Activated naive CD4-positive, alpha-beta T cell treated with anti-CD3 and anti-CD28 coated beads, Interleukin-2, amount 10 ng/mL, durations not matched to agents 7 days and 5 days (primary cell): ENCODE measurements around the gene ERFL.
"Not testable (repeated sequence)": the region's sequence is repeated elsewhere in the genome, so short reads cannot be mapped to it uniquely, and the experiment has no call there.

Experiments
- CTCF ChIA-PET: fragments of 350-600 bp; sonication (Branson Sonifier 250); formaldehyde crosslinking; loops from one replicate; lab custom pipeline; 2021; ENCODE audit warnings: antibody characterized with exemption; lab: Charles Lee
- DNase-seq: peaks from one replicate; pipeline ENCODE4 v3.0.0-alpha.2; 2020
- H3K27ac Mint-ChIP-seq: one replicate; pipeline ENCODE4 v1.8.0; 2021; ENCODE audit warnings: mild to moderate bottlenecking, moderate library complexity, mixed read lengths
- H3K27me3 Mint-ChIP-seq: one replicate; pipeline ENCODE4 v1.8.0; 2021; ENCODE audit warnings: mild to moderate bottlenecking, mixed read lengths
- H3K36me3 Mint-ChIP-seq: one replicate; pipeline ENCODE4 v1.8.0; 2021; ENCODE audit warnings: mixed read lengths
- H3K4me1 Mint-ChIP-seq: one replicate; pipeline ENCODE4 v1.8.0; 2021; ENCODE audit warnings: mixed read lengths
- H3K4me3 Mint-ChIP-seq: one replicate; pipeline ENCODE4 v1.8.0; 2021; ENCODE audit warnings: mild to moderate bottlenecking, moderate library complexity, mixed read lengths
- H3K9me3 Mint-ChIP-seq: one replicate; pipeline ENCODE4 v1.8.0; 2021; ENCODE audit warnings: mixed read lengths

The ERFL gene

DNA sequence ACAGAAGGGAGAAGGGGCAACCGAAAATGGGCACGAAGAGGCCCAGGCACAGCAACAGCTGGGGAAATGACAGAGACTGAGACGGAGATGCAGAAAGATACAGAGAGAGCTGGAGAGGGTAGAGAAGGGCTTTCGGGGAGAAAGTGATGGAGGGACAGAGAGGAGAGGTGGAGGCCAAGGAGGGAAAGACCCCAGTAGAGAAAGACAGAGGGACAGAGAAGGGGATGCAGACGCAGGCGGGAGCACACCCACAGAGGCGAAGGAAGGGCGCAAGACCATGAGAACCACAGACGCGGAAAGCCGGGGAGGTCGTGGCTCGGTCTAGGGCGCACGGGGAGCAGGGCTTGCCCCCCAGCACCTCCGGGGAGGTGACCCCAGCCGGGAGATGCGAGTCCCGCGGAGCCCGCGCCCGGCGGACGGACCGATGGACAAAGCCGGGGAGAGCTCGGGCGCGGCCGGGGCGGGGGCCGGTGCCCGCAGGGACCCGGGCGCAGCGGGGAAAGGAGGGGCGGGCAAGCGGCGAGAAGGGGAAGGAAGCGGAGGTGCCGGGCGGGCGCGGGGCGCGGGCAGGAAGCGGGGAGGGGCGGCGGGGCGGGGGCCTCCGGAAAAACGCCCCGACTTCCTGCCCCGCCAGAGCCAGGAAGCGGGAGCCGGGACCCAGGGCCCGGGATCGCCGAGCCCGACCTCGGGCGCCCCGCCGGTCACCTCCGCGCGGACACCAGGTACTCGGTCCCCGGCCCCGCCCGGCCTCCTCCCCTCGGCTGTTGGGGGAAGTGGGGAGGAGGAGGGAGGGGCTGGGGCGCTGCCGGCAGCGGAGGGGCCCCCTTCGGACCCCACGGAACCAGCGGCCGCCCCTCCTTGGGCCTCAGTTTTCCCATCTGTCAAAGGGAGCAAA lies 45.4 kb downstream of the ERFL start, which contains the start of gene ARHGEF1:
Gene ARHGEF1 (plus strand): TSS at position 617 of the 895 bp plus-strand sequence. CDS start 4,899 bp downstream, outside the sequence.
- Mint-ChIP-seq H3K4me1 (peaks cover 62% of the 10 kb centered on the region), H3K36me3 (peaks cover 45% of the 10 kb centered on the region), H3K4me3 (peak within 1 kb of the TSS; percentile 98), H3K27me3 (no peaks in the 10 kb centered on the region), H3K27ac (peak within 1 kb of the TSS; percentile 98), H3K9me3 (no peaks in the 10 kb centered on the region)
- CTCF ChIA-PET: interaction anchor here (0.7 kb wide), 1 partner anchor 8 kb away, joined by 3 read pairs; no protein-coding TSS in a partner anchor
- peak; percentile 84 for DNase-seq

DNA sequence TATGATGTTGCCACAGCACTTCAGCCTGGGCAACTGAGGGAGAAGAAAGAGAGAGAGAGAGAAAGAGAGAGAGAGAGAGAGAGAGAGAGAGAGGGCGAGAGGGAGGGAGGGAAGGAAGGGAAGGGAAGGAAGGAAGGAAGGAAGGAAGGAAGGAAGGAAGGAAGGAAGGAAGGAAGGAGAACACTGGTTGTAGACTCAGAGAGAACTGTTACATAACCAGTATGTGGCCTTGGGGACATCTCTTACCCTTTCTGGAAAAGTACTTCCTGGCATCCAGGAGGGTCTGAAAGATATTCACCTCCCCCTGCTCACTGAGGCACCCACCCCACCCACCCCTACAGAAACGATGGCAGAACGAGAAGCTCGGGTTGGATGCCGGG lies 47.9 kb downstream of the ERFL start:
- Mint-ChIP-seq H3K27me3 (no peaks in the 10 kb centered on the region), H3K27ac (no peak overlapping the region), H3K4me3 (no peak overlapping the region), H3K36me3 (peaks cover 24% of the 10 kb centered on the region), H3K4me1 (peaks cover 71% of the 10 kb centered on the region), H3K9me3 (no peaks in the 10 kb centered on the region)
- no peak for DNase-seq
- CTCF ChIA-PET: no interaction called here

DNA sequence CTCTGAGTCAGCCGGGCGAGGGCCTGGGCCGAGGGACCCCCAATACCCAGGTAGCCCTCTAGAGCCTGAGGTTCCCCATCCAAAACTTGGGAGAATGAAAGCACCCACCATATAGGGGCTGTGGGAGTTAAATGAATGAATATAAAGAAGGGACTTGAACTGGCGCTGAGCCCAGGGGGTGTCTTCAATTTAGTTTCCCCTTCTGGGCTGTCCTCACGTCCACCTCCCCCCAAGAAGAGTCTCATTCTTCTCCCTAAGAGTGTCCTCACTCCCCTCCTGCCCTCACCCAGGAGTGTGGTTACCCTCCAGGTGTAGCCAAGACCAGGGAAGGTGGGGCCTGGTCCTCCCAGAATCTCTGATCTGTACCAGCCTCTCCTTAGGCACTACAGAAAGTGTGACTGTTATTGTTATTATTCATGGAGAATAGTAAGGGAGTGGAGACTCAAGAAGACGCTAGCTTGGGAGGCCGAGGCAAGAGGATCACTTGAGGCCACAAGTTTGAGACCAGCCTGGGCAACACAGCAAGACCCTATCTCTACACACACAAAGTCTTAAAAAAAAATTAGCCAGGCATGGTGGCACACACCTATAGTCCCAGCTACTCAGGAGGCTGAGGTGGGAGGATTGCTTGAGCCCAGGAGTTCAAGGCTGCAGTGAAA lies 48.5 kb downstream of the ERFL start:
- H3K36me3 Mint-ChIP-seq: peaks cover 20% of the 10 kb centered on the region
- peak overlapping the region; percentile 52 for H3K27ac Mint-ChIP-seq
- H3K4me1 Mint-ChIP-seq: peaks cover 72% of the 10 kb centered on the region
- no peaks in the 10 kb centered on the region for H3K9me3 Mint-ChIP-seq
- no peaks in the 10 kb centered on the region for H3K27me3 Mint-ChIP-seq
- DNase-seq: no peak
- no peak overlapping the region for H3K4me3 Mint-ChIP-seq
- CTCF ChIA-PET: no interaction called here

DNA sequence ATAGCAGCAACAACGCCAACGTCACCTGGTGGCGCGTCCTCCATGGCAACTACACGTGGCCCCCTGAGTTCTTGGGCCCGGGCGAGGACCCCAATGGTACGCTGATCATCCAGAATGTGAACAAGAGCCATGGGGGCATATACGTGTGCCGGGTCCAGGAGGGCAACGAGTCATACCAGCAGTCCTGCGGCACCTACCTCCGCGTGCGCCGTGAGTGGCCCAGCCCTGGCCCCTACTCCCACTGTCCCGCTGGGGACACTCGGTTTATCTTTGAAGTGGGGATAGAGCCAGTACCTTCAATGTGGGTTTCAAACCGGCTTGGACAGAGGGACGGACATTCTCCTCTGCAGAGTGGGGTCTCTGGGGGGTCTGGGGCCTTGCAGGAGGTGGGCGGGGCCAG lies 49.2 kb downstream of the ERFL start:
- H3K4me1 Mint-ChIP-seq: peaks cover 77% of the 10 kb centered on the region
- peak overlapping the region; percentile 99 for H3K27ac Mint-ChIP-seq
- H3K36me3 Mint-ChIP-seq: peaks cover 14% of the 10 kb centered on the region
- no peak for DNase-seq
- CTCF ChIA-PET: no interaction called here
- no peak overlapping the region for H3K4me3 Mint-ChIP-seq
- H3K9me3 Mint-ChIP-seq: no peaks in the 10 kb centered on the region
- H3K27me3 Mint-ChIP-seq: no peaks in the 10 kb centered on the region

DNA sequence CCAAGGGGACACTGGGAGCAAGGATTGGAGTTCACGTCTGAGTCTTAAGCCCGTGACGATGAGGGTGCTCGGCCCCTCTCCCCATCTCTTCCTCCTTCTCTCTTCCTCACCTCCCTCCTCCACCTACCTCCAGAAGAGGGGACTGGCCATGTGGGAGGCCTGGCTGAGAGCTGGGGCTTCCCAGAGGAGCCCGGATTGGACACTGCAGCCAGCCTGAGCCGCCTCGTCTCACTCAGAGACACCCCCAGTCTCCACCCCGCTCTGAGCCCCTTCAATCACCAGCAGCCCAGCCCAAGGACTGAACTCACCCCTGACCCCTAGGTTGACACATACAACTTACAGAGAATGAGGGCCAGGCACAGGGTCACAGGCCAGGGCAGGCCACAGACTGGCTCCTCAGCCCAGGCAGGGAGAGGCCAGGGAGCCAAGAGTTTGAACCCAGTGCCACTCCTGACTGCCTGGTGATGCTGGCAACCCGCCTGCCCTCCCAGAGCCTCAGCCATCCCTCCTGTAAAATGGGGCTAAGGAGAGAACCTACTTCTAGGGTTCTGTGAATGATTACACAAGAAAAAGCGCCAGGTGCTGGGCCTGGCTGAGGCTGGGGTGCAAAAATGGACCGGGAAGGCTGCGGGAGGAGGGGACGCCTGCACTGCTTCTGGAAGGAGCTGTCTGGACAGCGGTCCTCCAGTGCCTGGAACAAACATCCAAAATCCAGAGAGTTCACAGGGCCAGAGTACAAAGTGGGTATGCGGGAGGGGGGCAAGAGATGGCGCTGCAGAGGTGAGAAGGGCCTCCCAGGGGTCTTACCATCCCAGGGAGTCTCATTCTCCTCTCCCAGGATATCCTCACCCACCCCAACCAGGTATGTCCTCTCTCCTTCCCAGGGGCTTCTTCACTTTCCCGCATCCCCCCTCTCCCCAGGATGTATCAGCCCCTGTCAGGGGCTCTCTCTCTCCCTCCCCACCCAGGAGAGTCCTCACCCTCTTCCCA lies 50.0 kb downstream of the ERFL start:
- H3K27ac Mint-ChIP-seq: peak overlapping the region; percentile 99
- no peak overlapping the region for H3K4me3 Mint-ChIP-seq
- H3K27me3 Mint-ChIP-seq: no peaks in the 10 kb centered on the region
- peaks cover 86% of the 10 kb centered on the region for H3K4me1 Mint-ChIP-seq
- no peaks in the 10 kb centered on the region for H3K9me3 Mint-ChIP-seq
- CTCF ChIA-PET: no interaction called here
- DNase-seq: no peak
- peaks cover 8% of the 10 kb centered on the region for H3K36me3 Mint-ChIP-seq

DNA sequence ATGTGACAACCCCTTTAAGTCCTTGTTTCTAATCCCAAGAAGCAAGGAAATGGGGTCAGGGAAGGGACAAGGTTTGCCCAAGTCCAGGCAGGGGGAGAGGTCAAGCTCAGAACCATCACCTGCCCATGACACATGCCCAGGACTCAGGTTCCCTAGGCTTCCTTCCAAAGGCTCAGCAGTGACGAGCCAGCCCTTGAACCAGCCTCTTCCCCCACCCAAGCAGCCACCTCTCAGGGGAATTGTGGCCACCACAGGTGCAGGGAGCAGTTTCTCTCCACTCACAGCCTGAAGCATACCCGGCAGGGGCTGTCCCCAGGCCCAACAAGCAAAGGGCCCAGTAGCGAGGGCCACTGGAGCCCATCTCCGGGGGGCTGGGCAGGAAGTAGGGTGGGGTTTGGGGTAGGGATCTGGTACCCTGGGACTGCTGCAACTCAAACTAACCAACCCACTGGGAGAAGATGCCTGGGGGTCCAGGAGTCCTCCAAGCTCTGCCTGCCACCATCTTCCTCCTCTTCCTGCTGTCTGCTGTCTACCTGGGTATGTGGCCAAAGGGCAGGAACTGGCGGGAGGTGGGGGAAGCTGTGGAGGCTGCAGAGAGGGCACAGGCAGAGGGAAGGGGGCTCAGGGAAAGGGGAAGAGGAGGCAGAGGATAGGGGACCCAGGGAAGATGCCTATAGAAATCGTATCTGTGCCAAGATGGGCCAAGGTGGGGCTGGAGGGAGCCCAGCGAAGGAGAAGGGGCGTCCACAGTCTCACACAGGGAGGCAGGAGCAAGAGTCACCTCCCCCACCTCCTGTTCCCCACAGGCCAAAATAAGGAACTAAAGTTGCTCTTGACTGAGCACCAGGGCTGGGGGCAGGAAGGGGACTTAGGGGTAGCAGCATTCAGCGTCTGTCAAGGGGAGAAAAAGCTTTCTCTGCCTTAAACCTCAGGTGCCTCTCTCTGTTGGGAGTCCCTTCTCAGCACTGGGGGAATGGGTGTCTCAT lies 51.1 kb downstream of the ERFL start, which contains the start of gene CD79A:
Gene CD79A (plus strand): TSS at position 433 of the 986 bp plus-strand sequence. CDS start 26 bp downstream, at position 459.
- CTCF ChIA-PET: interaction anchor here (5.9 kb wide), 1 partner anchor 10 kb away, joined by 66 read pairs; no protein-coding TSS in a partner anchor
- H3K27ac Mint-ChIP-seq: peak within 1 kb of the TSS; percentile 99

DNA sequence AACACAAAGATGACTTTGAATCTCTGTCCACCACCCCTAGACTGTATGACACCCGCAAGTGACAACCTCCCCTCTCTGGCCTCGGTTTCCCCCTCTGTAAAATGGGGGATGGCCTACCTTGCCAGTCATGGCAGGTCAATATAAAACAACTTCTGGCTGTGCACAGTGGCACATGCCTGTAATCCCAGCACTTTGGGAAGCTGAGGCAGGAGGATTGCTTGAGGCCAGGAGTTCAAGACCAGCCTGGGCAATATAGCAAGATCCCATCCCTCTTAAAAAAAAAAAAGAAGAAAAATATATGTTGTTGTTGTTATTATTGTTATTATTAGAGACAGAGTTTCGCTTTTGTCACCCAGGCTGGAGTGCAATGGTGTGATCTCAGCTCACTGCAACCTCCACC lies 52.3 kb downstream of the ERFL start:
- CTCF ChIA-PET: interaction anchor here (0.6 to 5.9 kb wide), 2 partner anchors 11 to 15 kb away, joined by 3 to 66 read pairs; no protein-coding TSS in a partner anchor
- DNase-seq, H3K9me3 Mint-ChIP-seq, H3K27me3 Mint-ChIP-seq: not testable (repeated sequence)
- peak overlapping the region; percentile 59 for H3K4me3 Mint-ChIP-seq
- H3K27ac Mint-ChIP-seq: peak overlapping the region; percentile 99
- H3K4me1 Mint-ChIP-seq: peaks cover 96% of the 10 kb centered on the region
- H3K36me3 Mint-ChIP-seq: peaks cover 18% of the 10 kb centered on the region

More for the DNA sequence above, 51.1 kb downstream of the ERFL start, which contains the start of gene CD79A:
- Mint-ChIP-seq H3K27me3 (no peaks in the 10 kb centered on the region), H3K4me1 (peaks cover 92% of the 10 kb centered on the region), H3K36me3 (peaks cover 7% of the 10 kb centered on the region), H3K9me3 (no peaks in the 10 kb centered on the region), H3K4me3 (peak within 1 kb of the TSS; percentile 38)
- peak; percentile 36 for DNase-seq

DNA sequence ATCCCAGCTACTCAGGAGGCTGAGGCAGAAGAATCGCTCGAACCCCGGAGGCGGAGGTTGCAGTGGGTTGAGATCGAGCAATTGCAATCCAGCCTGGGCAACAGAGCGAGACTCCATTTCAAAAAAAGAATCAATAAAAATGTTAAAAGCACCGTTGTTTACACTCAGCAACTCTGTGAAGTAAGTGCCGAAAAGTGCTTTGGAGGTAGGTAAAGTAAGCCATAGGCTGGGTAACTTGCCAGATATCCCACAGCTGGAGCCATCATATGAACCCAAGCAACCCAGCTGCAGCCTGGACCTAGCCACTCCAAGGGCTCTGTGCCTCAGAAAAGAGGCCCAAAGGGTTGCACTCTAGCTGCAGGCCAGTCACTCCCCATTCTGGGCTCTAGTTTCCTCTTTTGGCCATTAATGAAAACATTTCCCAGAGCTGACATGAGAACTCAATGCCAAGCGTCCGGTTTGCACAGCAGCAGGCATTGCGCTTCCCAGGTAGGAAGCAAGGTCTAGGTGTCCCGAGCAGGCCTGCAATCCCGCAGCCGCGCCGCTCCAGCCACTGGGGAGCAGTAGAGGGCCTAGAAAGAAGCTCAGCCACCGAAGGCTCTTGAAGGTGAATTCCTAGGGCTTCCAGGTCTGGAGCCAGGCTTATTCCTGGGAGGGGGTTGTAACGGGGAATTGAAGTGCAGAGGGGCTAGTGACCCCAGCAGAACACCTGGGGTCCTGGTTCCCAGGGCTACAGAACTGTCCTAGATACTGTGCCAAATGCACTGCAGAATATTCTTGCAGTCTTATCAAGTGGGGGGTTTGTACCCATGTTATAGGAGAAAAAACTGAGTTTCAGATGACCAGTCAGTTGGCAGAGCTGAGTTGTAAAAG lies 55.2 kb downstream of the ERFL start:
- DNase-seq: peak; percentile 80
- Mint-ChIP-seq H3K27ac (peak overlapping the region; percentile 99), H3K36me3 (peaks cover 41% of the 10 kb centered on the region), H3K4me1 (peaks cover 98% of the 10 kb centered on the region), H3K27me3 (no peaks in the 10 kb centered on the region), H3K9me3 (no peaks in the 10 kb centered on the region), H3K4me3 (no peak overlapping the region)
- CTCF ChIA-PET: interaction anchor here (0.6 to 5.9 kb wide), 20 partner anchors 10 to 162 kb away, joined by 3 to 66 read pairs (median 5); partner anchors contain the start of genes ERFL, RABAC1 and RPS19

DNA sequence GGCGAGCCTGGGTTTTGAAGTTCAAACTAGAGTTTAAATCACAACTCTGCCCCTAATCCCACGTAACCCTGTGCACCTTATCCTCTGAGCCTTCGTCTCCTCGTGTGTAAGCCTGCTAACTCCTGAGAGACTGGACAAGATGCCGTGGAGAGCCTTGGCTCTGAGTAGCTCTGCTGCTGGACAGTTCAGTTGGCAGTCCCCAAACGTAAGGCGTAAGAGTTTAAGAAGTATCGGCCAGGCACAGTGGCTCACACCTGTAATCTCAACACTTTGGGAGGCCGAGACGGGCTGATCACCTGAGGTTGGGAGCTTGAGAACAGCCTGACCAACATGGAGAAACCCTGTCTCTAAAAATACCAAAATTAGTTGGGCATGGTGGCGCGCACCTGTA lies 55.9 kb downstream of the ERFL start:
- DNase-seq: no peak
- CTCF ChIA-PET: interaction anchor here (0.6 to 5.9 kb wide), 17 partner anchors 9 to 162 kb away, joined by 3 to 66 read pairs (median 9); partner anchors contain the start of genes ERFL, RABAC1 and RPS19
- Mint-ChIP-seq H3K4me3 (no peak overlapping the region), H3K36me3 (peaks cover 45% of the 10 kb centered on the region), H3K9me3 (no peaks in the 10 kb centered on the region), H3K27me3 (no peaks in the 10 kb centered on the region), H3K27ac (peak overlapping the region; percentile 99), H3K4me1 (peaks cover 97% of the 10 kb centered on the region)

DNA sequence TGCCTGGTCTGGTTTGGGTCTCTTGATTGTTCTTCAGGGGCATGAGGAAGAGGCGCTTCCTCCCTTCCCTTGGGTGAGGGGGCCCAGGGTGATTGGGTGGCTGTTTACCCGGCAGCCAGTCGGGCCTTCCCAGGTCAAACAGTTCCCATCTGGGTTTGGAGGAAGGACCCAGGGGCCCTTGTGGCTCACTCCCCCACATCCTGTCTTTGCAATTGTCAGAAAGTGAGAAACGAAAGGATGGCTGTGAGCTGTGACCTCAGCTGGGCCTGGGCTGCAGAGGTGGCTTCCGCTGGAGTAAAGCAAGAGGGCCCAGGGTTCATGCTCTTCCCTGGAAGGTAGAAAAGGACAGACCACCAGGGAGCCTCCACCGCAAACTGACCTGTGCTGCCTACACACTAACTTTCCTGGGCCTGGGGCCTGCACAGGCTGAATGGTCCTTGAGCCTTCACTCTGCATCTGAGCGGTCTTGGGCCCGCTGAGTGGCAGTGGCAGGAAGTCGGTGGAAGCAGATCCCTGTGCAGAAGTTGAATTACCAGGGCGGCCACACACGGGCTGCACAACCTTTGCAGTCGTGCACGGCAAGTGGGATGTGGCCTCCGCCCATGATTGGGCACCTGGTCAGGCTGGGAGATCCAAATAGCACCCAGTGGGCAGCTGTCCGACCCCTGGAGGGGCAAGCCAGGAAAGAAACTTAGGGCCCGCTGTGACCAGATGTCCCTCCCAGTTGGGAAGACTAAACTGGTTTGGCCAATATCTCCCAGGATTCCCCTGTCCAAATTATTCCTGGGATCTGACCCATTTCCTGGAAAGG lies 56.5 kb downstream of the ERFL start:
- H3K27ac Mint-ChIP-seq: peak overlapping the region; percentile 99

DNA sequence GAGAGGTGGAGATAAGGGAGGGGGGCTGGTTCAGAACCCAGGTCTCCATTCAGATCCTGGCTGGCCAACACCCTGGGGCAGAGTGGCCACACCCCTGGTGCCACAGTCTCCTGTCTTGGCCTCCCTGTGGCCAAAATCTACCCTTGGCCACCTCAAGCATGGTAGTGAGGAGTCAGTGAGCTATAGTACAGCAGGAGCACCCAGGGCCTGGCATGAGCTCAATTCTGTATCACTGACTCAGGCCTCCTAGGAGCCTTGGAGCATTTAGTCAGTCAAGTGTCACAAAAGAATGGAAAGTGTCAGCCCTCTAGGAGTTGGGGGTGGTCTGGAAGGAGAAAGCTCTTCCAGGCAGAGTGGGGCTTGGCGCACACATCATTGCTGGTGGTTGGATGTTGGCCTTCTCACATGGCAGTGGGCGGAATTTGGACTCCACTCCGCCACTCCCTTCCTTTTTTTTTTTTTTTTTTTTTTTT lies 57.8 kb downstream of the ERFL start:
- H3K36me3 Mint-ChIP-seq: peaks cover 51% of the 10 kb centered on the region
- peak overlapping the region; percentile 99 for H3K27ac Mint-ChIP-seq
- no peaks in the 10 kb centered on the region for H3K27me3 Mint-ChIP-seq
- H3K9me3 Mint-ChIP-seq: no peaks in the 10 kb centered on the region
- DNase-seq: no peak
- H3K4me1 Mint-ChIP-seq: peaks cover 88% of the 10 kb centered on the region
- CTCF ChIA-PET: interaction anchor here (0.9 to 4.4 kb wide), 5 partner anchors 11 to 88 kb away, joined by 4 to 37 read pairs (median 4); partner anchors contain the start of genes RABAC1 and RPS19
- H3K4me3 Mint-ChIP-seq: peak overlapping the region; percentile 35

More for the DNA sequence above, 56.5 kb downstream of the ERFL start:
- H3K27me3 Mint-ChIP-seq: no peaks in the 10 kb centered on the region
- H3K36me3 Mint-ChIP-seq: peaks cover 45% of the 10 kb centered on the region
- H3K4me3 Mint-ChIP-seq: peak overlapping the region; percentile 62
- peak; percentile 86 for DNase-seq
- CTCF ChIA-PET: interaction anchor here (1.3 to 5.9 kb wide), 10 partner anchors 8 to 86 kb away, joined by 4 to 66 read pairs (median 17); partner anchors contain the start of genes ERFL, RABAC1 and RPS19
- no peaks in the 10 kb centered on the region for H3K9me3 Mint-ChIP-seq
- H3K4me1 Mint-ChIP-seq: peaks cover 92% of the 10 kb centered on the region
